Endothelial cell of hepatic sinusoid (primary cell): ENCODE data around the gene DPP3.

Source experiments
- in situ Hi-C: cut with HindIII; loops from 2 replicates; pipeline ENCODE4 v1.10.0; 2017; ENCODE audit warnings: low sequenced_read_pairs

The DPP3 gene

GRCh38 chr11:66554602-66555001 is 74.4 kb downstream of the DPP3 start:
- in situ Hi-C loops: loop anchor here (5.0 kb wide), 1 partner anchor 48 kb away; no protein-coding TSS in a partner anchor

- in situ Hi-C loops: loop anchor here (5.0 kb wide), 1 partner anchor 47 kb away; no protein-coding TSS in a partner anchor
Measured at GRCh38 chr11:66555416-66555815, 75.2 kb downstream of the DPP3 start.

- in situ Hi-C loops: loop anchor here (5.0 kb wide), 1 partner anchor 46 kb away; no protein-coding TSS in a partner anchor
Measured at GRCh38 chr11:66556086-66556485, 75.9 kb downstream of the DPP3 start.

- in situ Hi-C loops: loop anchor here (5.0 kb wide), 1 partner anchor 44 kb away; no protein-coding TSS in a partner anchor
Measured at GRCh38 chr11:66557733-66558326, 77.6 kb downstream of the DPP3 start.
